GM19372 (cell line): Measurements from ENCODE around the gene UACA.
"Not testable (repeated sequence)": the region's sequence is repeated elsewhere in the genome, so short reads cannot be mapped to it uniquely, and the experiment has no call there.

Experiments
- ATAC-seq: cut with Tn5 transposase; IDR thresholded peaks from one replicate; pipeline ENCODE4 v1.9.1; 2021; ENCODE audit warnings: mild to moderate bottlenecking, low read depth, moderate library complexity; ENCODE audit not compliant: unreplicated experiment

The UACA gene

GRCh38 chr15:70679919-70680231 lies 83.5 kb downstream of the UACA start:
- ATAC-seq = no peak

- no peak for ATAC-seq
Measured at GRCh38 chr15:70672081-70672480, 91.3 kb downstream of the UACA start.

GRCh38 chr15:70670680-70671079 lies 92.7 kb downstream of the UACA start:
- no peak for ATAC-seq

GRCh38 chr15:70669966-70670658 lies 93.2 kb downstream of the UACA start:
- no peak for ATAC-seq

- no peak for ATAC-seq
Measured at GRCh38 chr15:70669006-70669602, 94.3 kb downstream of the UACA start.

GRCh38 chr15:70665599-70665998 lies 97.8 kb downstream of the UACA start:
- ATAC-seq = no peak

GRCh38 chr15:70664494-70664893 lies 98.9 kb downstream of the UACA start:
- ATAC-seq = no peak

- ATAC-seq = not testable (repeated sequence)
Measured at GRCh38 chr15:70663069-70663468, 100.3 kb downstream of the UACA start.

- no peak for ATAC-seq
Measured at GRCh38 chr15:70659662-70660061, 103.7 kb downstream of the UACA start.

- no peak for ATAC-seq
Measured at GRCh38 chr15:70658641-70659040, 104.7 kb downstream of the UACA start.

- ATAC-seq = no peak
Measured at GRCh38 chr15:70653426-70653825, 109.9 kb downstream of the UACA start.

GRCh38 chr15:70652341-70652740 lies 111.0 kb downstream of the UACA start:
- no peak for ATAC-seq

- ATAC-seq = no peak
Measured at GRCh38 chr15:70651303-70651845, 112.0 kb downstream of the UACA start.

GRCh38 chr15:70650567-70651302 lies 112.6 kb downstream of the UACA start:
- no peak for ATAC-seq

GRCh38 chr15:70647396-70647795 lies 116.0 kb downstream of the UACA start:
- ATAC-seq = no peak

GRCh38 chr15:70646169-70646568 lies 117.2 kb downstream of the UACA start:
- ATAC-seq = no peak

GRCh38 chr15:70643783-70644125 lies 119.6 kb downstream of the UACA start:
- no peak for ATAC-seq

GRCh38 chr15:70643106-70643782 lies 120.1 kb downstream of the UACA start:
- no peak for ATAC-seq

- no peak for ATAC-seq
Measured at GRCh38 chr15:70636540-70637165, 126.7 kb downstream of the UACA start.

- no peak for ATAC-seq
Measured at GRCh38 chr15:70635895-70636294, 127.5 kb downstream of the UACA start.

- no peak for ATAC-seq
Measured at GRCh38 chr15:70633991-70634390, 129.4 kb downstream of the UACA start.
